Suppressor macrophage treated with lipopolysaccharide for 4 hours (primary cell): Measurements from ENCODE around the gene SLC5A8.
A peak's percentile ranks its signal among the peaks of the same experiment; 100 is the strongest.

ENCODE experiments used
- DNase-seq: peaks from one replicate; pipeline ENCODE4 v3.0.0-alpha.2; 2020

The SLC5A8 gene, protein sequence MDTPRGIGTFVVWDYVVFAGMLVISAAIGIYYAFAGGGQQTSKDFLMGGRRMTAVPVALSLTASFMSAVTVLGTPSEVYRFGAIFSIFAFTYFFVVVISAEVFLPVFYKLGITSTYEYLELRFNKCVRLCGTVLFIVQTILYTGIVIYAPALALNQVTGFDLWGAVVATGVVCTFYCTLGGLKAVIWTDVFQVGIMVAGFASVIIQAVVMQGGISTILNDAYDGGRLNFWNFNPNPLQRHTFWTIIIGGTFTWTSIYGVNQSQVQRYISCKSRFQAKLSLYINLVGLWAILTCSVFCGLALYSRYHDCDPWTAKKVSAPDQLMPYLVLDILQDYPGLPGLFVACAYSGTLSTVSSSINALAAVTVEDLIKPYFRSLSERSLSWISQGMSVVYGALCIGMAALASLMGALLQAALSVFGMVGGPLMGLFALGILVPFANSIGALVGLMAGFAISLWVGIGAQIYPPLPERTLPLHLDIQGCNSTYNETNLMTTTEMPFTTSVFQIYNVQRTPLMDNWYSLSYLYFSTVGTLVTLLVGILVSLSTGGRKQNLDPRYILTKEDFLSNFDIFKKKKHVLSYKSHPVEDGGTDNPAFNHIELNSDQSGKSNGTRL

DNA sequence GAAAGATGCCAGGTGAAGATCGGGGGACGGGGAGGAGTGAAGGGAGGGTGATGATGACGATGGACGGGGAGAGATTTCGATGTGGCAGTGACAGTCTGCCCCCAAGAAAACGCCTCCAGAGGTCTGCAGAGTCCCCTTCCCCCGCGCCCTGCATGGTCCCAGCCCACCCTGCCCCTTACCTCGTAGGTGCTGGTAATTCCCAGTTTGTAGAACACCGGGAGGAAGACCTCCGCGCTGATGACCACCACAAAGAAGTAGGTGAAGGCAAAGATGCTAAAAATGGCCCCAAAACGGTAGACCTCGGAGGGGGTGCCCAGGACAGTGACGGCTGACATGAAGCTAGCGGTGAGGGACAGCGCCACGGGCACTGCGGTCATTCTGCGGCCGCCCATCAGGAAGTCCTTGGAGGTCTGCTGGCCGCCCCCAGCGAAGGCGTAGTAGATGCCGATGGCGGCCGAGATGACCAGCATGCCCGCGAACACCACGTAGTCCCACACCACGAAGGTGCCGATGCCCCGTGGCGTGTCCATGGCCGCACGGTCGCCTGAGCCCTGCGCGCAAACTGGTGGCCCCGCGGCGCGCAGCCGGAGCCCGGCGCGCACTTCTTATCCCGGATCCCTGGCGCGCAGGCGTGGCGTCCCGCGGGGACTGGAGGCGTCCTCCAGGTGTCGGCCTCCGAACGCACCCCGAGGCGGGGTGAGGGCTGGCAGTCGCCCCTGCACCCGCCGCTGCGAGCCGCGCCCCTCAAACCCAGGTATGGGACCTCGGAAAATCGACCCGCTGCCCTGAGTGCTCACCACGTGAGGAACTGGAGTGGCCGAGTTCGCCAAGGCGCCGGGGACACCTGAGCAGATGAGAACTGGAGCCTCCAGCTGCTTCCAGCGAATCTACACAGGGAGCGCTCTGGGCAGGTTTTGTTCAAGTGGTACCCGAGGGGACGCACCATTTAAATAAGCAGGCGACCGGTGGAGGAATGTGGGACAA lies at the start of gene SLC5A8:
Gene SLC5A8 (minus strand): TSS at position 920 of the 984 bp plus-strand sequence. CDS start 390 bp downstream, at position 530.
- DNase-seq = no peak

GRCh38 chr12:101257357-101257756 lies 47.3 kb upstream of the SLC5A8 start:
- no peak for DNase-seq

GRCh38 chr12:101256266-101256665 lies 46.2 kb upstream of the SLC5A8 start:
- no peak for DNase-seq

GRCh38 chr12:101243616-101244015 lies 33.6 kb upstream of the SLC5A8 start:
- no peak for DNase-seq

- DNase-seq = no peak
These were observed 33.0 kb upstream of the SLC5A8 start for GRCh38 chr12:101243074-101243473.

- no peak for DNase-seq
These were observed 28.8 kb upstream of the SLC5A8 start for GRCh38 chr12:101238800-101239329.

DNA sequence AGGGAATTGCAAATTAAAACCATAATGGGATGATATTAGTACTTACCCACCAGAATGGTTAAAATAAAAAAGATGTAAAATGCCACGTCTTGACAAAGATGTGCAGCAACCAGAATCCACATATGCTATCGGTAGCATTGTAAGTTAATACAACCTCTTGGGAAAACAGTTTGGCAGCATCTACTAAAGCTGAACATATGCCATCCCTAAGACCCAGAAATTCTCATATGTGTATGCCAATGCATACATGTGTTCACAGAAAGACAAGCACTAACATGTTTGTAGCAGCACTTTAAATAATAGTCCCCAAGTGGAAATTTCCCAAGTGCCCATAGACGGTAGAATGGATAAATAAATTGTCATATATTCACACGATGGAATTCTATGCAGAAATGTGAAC lies 28.3 kb upstream of the SLC5A8 start:
- DNase-seq = no peak

DNA sequence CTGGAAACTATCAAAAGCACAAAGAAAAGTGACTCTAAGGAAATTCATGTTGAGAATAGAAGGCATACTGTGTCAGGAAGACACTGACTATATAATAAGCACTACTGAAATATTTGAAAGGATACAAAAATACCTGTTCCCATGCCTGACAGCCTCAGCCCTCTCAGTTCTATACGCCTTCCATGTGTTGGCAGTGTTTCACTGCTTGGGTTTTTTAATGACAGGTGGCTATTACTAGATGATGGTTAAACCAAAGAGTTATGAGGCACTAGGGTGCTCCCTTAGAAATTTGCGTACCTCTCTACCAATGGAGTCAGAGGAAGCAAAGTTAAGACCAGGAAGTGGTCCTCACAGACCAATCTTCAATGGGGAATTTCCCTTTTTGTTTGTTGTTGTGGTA lies 25.6 kb upstream of the SLC5A8 start:
- DNase-seq = no peak

- no peak for DNase-seq
These were observed 21.6 kb upstream of the SLC5A8 start for GRCh38 chr12:101231636-101232035.

DNA sequence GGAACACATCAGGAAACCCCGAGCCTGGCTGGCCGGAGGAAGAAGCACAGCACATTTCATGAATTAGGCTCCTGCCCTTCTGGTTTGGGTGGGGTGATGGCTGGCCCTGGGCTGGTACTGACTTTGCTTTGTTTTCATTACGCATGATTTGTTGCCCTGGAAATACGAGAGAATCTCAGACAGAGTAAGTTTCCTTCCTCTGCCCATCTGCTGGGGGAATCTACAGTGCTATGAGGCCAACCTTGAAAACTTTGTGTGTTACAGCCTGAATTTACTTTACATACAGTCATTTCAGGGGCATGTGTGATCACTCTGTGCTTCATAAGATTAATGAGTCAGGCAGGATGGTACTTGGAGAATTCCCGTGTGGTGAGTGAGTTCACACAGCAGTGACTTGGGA lies 20.5 kb upstream of the SLC5A8 start:
- no peak for DNase-seq

- DNase-seq = no peak
These were observed 19.8 kb upstream of the SLC5A8 start for GRCh38 chr12:101229841-101230241.

DNA sequence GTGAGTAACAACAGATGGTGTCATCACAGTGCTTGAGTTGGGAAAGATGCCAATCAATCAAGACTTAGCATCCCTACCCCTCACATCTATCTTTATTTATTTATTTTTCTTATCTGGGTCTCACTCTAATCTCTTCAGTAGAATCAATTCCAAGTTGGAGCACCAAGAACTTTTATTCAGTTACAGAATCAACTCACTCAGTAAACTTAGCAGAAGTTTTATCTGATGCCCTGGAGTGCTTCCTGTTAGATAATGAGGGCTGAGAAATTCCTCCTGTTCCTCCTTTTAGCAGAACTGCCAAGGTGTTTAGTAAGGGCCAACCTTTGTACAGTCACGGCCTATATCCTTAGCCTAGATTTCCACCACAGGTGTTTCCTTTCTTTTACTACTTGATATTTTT lies 11.3 kb upstream of the SLC5A8 start:
- DNase-seq = no peak

- no peak for DNase-seq
These were observed 6.8 kb upstream of the SLC5A8 start for GRCh38 chr12:101216810-101217209.

GRCh38 chr12:101207086-101207780 lies 2.8 kb downstream of the SLC5A8 start:
- no peak for DNase-seq

- DNase-seq = peak; percentile 21
These were observed 5.3 kb downstream of the SLC5A8 start for GRCh38 chr12:101204602-101205304.

- no peak for DNase-seq
These were observed 9.2 kb downstream of the SLC5A8 start for GRCh38 chr12:101200824-101201223.

GRCh38 chr12:101200145-101200544 lies 9.9 kb downstream of the SLC5A8 start:
- no peak for DNase-seq

GRCh38 chr12:101186291-101186690 lies 23.7 kb downstream of the SLC5A8 start:
- DNase-seq = peak; percentile 10

GRCh38 chr12:101181776-101182175 lies 28.3 kb downstream of the SLC5A8 start:
- no peak for DNase-seq

DNA sequence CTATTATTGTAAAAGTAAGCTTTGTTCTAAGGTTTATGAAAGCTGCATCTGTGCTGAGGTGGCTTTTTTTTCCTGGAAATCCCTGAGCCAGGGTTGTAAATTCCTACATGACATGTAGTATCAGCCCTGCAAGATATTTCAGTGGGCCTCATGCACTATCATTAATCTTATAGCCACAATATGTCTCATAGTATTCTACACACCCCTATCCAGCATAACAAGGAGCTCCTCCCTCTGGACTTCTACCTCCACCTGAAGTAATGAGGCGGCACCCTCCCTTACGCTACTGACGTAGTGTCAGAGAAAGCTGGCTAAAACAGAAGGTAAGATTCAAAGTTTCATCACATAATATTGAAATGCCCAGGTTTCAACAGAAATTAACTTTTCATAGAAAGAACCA lies 35.5 kb downstream of the SLC5A8 start:
- no peak for DNase-seq

- no peak for DNase-seq
These were observed 36.8 kb downstream of the SLC5A8 start for GRCh38 chr12:101173197-101173749.
